HG02970 (cell line): ENCODE measurements around the gene RPL36AL.

Experiments
- ATAC-seq: cut with Tn5 transposase; IDR thresholded peaks from one replicate; pipeline ENCODE4 v1.9.1; 2021; ENCODE audit warnings: mild to moderate bottlenecking, moderate library complexity, moderate number of reproducible peaks; ENCODE audit not compliant: unreplicated experiment, low FRiP score

The RPL36AL gene

DNA sequence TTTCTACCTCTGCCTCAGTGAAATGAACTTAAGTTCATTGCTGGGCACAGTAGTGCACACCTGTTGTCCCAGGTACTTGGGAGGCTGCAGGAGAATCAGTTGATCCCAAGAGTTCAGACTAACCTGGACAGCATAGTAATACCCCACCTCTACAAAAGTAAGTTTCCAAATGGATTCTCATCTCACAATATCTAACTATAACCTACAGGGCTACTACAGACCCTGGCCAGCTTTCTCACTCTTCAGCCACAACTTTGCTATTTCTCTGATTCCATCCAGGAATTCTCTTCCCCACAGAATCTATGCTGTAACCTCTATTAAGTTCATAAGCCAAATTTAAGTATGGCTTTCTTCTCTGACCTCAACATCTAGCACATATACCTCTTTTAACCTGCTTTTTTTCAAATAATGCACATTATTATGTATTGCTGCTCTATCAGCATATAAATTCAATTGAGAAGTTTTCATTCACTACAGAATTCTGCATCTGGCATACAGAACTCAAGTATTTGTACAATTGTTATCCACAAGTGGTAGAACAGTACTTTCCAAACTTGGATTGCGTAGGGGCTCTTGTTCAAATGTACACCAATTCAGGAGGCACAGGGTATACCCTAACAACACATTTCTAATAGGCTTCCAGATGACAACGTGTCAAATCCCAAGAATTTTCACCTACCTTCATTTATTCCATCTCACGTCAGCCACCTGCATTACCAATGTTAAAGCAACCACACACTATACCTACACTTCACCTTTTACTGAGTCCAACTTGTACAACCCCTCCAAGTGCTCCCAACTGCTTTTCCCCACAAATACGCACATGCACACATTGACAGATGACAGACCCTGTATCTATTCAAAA, 38.1 kb downstream of the RPL36AL start:
- no peak for ATAC-seq

DNA sequence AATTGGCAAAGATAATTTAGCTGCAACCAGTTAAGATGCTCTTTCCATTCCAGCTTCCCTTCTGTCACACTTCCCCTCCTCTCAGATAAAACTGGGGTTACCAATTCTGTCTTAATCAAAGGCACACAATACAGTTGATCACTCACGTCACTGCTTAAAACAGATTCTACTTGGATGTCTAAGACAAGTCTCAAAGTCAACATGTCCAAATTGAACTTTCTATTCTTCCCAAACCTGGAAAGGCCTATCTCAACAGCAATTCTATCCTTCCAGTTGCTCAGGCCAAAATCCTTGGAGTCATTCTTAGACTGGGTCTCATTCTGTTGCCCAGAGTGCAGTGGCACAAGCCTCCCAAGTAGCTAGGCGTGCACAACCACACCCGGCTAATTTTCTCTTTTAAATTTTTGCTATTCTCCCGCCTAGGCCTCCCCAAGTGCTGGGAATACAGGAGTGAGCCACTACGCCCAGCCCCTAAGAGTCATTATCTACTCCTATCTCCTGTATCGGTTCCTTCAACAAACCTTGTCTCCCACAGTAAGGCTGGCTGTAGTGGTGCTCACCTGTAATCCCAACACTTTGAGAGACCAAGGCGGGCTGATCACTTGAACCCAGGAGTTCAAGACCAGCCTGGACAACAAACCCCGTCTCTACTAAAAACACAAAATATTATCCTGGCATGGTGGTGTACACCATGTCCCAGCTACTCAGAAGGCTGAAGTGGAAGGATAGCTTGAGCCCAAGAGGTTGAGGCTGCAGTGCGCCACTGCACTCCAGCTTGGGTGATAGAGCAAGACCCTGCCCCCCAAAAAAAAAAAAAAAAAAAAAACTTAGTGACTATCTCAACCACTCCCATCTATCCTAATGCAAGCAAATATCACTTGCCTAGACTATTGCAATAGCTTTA, 39.0 kb downstream of the RPL36AL start:
- ATAC-seq, result no peak

DNA sequence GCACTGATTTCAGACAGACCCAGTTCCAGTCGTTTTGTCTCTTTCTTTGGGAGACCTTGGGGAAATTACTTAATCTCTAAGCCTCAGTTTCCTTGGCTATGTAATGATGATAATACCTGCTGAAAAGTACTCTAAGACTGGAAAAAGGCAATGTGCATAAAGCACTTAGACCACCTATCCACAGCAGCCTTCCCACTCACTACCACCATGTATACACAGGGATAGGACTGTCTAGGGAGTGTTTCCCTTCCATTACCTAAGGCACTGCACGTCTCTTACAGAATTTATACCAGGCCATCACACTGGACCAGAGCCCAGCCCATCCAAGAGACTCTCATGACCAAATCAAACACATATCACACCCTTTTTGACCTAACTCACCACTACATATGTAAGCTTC, 40.6 kb downstream of the RPL36AL start:
- ATAC-seq, result no peak

DNA sequence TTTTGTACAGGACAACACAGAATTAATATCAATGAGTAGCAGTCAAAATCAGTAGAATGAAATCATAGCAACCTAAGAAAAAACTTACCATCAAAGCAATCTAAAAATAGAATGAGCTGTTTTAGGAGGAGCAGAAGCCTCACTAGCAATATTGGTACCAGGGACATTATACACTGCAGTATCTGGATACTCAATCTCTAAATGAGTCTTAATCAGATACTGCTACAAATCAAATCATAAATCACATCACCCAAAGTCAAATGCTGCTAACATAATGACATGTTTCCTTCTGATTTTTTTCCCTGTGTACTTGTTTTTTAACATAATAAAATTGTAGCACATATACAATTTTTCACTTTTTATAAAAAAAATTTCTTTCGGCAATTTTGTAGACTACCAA, 42.3 kb downstream of the RPL36AL start:
- ATAC-seq, result no peak

- no peak for ATAC-seq
Observed at GRCh38 chr14:49574038-49574437, 46.4 kb downstream of the RPL36AL start.

DNA sequence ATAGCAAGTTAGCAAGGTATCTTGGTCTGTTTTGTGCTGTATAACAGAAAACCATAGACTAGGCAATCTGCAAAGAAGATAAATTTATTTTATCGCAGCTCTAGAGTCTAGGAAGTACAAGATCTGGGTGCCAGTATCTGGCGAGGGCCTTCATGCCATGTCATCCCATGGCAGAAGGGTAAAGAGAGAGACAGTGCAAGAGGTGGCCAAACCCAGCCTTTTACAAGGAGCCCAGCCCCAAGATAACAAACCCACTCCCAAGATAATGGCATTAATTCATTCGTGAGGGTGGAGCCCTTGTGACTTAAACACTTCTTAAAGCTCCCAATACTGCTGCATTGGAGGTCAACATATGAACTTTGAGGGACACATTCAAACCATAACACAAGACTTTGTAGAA, 51.1 kb downstream of the RPL36AL start:
- no peak for ATAC-seq
